ENCODE measurements around the gene ANKMY1.

Gene ANKMY1

DNA sequence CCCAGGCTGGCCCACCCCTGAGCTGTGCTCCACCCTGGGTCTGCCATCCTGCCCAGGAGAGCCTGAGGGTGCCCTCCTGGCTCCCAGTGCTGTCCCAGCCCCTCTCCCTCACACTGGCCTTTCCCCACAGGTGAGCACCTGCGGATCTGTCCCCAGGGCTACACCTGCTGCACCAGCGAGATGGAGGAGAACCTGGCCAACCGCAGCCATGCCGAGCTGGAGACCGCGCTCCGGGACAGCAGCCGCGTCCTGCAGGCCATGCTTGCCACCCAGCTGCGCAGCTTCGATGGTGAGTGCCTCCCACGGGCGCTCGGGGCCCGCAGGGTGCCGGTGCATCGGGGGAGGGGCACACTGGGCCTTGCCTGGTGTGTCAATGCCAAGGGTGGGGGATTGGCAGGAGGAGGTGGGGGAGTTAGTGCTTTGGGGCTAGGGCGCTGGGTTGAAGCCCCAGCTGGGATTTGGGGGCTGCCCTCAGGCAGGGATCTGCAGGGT is 98.8 kb downstream of the ANKMY1 start:
- H3K4me3 ChIP-seq (ENCODE audit: low read length): no peak overlapping the region
- TF ChIP-seq, protein P1, sequence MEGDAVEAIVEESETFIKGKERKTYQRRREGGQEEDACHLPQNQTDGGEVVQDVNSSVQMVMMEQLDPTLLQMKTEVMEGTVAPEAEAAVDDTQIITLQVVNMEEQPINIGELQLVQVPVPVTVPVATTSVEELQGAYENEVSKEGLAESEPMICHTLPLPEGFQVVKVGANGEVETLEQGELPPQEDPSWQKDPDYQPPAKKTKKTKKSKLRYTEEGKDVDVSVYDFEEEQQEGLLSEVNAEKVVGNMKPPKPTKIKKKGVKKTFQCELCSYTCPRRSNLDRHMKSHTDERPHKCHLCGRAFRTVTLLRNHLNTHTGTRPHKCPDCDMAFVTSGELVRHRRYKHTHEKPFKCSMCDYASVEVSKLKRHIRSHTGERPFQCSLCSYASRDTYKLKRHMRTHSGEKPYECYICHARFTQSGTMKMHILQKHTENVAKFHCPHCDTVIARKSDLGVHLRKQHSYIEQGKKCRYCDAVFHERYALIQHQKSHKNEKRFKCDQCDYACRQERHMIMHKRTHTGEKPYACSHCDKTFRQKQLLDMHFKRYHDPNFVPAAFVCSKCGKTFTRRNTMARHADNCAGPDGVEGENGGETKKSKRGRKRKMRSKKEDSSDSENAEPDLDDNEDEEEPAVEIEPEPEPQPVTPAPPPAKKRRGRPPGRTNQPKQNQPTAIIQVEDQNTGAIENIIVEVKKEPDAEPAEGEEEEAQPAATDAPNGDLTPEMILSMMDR (conservative IDR thresholded peaks at IDR 0.05; ENCODE audit: low read length): no peak
- DNase-seq (ENCODE audit: low read depth): no peak

DNA sequence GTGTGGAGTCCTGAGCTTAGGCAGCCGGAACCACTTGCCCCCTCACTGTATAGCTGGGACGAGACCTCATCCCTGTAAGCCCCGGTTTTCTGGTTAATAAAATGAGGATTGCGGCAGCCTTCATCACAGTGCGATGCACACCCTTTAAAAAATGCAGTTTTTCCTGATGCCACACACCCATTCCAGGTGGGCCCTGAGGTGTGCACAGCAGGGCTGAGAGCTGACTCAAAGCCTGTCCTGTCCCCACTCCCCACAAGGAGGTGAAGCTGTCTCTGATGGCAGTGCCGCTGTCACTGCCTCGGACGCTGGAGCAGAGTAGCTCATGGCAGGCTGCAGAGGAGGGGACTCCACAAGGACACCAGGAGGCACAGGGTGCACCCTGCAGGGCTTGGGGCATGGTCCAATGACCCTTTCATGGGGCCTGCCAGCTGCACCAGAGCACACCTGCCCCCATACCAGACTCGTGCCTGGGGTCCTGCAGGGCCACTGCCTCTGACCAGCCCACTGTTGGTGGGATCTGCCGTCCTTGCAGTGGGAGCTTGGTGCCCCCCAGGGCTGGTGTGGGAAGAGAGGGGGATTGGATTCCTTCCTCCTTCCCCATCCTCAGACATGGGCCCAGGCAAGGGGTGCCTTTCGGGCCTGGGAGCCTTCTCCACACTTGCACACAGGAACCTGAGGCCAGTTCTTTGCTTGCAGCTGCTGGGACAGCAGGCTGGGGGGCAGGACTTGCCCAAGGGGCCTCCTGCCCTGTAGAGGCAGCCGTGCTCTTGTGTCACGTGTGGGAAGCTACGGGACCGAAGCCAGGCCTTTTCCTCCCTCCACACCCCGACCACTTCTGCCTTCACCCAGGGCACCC is 99.5 kb downstream of the ANKMY1 start:
- no peak for DNase-seq (ENCODE audit: low read depth)
- H3K4me3 ChIP-seq (ENCODE audit: low read length): no peak overlapping the region
- TF ChIP-seq, protein P1 (conservative IDR thresholded peaks at IDR 0.05; ENCODE audit: low read length): no peak

DNA sequence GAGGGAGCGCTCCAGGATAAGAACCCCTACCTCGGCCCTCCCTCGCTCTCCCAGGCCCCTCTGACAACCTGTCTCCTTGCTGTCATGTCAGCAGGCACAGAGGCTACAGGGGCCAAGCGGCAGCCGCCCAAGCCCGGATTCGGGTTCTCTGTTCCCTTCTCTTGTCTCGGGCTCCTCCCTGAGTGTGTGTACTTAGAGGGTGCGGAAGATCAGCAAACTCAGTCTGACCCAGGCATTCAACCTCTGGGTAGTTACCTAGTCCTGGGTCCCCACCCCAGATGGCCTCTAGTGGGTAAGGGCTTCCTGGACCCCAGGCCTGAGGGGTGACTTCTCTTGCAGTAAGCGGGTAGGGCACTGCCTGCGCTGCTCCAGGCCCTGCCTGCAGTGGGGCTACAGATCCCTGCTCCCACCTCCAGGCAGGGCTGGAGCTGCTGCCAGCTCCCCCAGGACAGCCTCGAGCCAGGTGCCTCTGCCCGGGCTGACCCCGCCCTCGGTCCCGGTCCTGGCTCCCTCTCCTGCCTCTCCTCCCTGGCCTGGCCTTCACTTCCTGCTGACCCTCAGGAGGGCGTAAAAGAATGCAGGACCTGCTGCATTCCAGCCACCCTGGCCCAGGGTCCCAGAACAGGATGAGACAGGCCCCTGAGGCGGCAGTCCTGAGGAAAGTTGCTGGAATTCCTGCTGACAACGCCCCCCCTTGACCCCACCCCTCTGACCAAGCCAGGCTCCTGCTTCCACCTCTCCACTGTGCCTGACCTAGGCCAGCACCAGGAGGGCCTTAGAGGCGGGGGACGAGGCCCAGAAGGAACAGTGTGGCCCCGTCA is 100.4 kb downstream of the ANKMY1 start:
- TF ChIP-seq, protein P1 (conservative IDR thresholded peaks at IDR 0.05; ENCODE audit: low read length): no peak
- DNase-seq (ENCODE audit: low read depth): no peak
- no peak overlapping the region for H3K4me3 ChIP-seq (ENCODE audit: low read length)

DNA sequence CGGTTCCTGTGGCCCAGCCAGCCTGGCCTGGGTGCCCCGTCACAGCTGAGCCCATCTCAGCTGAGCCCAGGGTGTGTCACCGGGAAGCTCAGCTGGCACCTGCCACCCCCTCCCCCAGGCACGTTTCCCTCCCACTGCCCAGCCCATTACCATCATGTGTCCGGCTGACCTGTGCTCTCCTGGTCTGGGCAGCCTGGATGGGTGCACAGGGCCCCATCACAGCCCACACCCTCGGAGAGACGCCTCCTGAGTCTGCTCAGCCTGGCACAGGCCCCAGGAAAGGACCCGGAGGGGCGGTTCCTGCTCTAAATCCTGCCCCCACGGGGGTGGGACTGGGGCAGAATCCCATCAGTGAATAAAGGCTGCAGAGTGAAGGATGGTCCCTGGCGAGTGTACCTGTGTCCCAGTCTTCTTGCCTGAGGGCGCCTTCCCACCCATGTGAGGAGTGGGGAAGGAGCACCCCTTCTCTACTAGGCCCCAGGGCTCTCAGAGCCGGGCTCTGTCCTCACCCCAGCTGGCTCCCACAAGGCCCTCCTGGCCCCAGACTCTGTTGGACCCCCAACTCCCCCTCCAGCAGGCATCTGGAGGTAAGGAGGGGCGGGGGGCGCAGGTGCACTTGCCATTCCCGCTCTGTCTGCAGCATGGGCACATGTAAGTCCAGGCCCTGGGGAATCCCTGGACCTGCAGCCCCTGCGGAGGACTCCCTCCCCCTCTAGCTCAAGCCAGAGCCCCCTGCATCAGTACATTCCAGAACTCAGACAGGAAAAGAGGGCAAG is 101.2 kb downstream of the ANKMY1 start:
- no peak overlapping the region for H3K4me3 ChIP-seq (ENCODE audit: low read length)
- DNase-seq (ENCODE audit: low read depth): no peak
- TF ChIP-seq, protein P1 (conservative IDR thresholded peaks at IDR 0.05; ENCODE audit: low read length): no peak

DNA sequence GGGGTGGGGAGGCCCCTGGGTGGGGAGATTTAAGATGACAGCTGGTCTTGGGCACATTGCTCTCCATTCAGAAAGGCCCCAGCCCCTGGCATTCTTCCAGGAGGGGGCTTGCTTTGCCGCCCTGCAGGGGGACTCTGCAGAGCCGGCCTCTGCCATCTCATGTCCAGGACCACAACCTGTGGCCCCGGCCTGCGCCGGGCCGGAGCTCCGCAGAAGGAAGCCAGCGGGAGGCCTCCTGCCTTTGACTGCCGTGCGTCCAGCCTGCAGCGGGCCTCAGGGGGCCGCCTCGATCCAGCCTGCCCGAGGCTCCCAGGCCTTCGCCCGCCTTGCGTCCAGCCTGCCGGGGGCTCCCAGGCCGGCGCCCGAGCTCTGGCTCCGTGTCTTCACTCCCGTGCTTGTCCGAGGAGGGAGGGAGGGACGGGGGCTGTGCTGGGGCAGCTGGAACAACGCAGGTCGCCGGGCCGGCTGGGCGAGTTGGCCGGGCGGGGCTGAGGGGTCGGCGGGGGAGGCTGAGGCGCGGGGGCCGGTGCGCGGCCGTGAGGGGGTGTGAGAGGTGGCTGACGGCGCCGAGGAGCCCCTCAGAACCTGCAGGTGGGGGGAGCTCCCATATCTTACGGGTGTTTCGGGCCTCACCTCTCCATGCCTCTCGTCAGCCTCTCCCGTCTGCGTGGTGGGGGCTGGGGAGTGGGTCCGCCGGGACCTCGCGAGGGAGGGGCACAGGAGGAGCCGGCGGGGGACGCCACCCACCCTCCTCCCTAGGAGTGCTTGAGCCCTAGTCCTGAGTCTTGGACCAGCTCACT is 101.9 kb downstream of the ANKMY1 start:
- TF ChIP-seq, protein P1 (conservative IDR thresholded peaks at IDR 0.05; ENCODE audit: low read length): no peak
- no peak overlapping the region for H3K4me3 ChIP-seq (ENCODE audit: low read length)
- no peak for DNase-seq (ENCODE audit: low read depth)

DNA sequence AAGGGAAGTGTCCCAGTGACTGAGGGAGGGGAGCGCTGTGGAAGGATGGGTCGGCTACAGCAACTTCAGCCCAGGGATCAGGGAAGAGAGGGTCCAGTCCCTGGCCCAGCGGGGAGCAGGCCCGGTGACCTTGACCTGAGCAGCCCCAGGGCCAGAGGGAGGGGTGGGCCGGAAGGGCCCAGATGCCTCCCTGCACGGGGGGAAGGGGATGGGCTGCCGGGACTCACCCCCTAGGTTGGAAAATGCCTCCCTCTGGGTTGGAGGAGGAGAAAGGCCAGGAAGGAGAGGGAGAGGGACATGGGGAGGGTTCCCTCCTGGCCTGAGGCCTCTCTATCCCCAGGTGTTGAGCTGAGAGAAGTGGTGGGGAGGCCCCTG is 102.5 kb downstream of the ANKMY1 start:
- no peak for DNase-seq (ENCODE audit: low read depth)
- no peak overlapping the region for H3K4me3 ChIP-seq (ENCODE audit: low read length)
- TF ChIP-seq, protein P1 (conservative IDR thresholded peaks at IDR 0.05; ENCODE audit: low read length): no peak
